Hematopoietic multipotent progenitor cell (in vitro differentiated cells): ENCODE measurements around the gene UNC13D. TPM values are rescaled to one million over a fixed set of nuclear protein-coding genes. Genes with fewer than 3 reads are reported as not detected.

Experiments
- DNase-seq, 3 donors: peaks; one replicate each; pipeline ENCODE4 v3.0.0-alpha.2; 2011 to 2015; ENCODE audit warnings: low read depth in 2 of 3, low spot score in 2 of 3
- total RNA-seq: library from RNA; depleted of rRNA; stranded (reverse); fragments of >200 nt; gene quantifications from one replicate; pipeline ENCODE4 v1.2.3, GENCODE V29; 2012

Gene UNC13D
- total RNA-seq, 1 donor: 245 TPM

DNA sequence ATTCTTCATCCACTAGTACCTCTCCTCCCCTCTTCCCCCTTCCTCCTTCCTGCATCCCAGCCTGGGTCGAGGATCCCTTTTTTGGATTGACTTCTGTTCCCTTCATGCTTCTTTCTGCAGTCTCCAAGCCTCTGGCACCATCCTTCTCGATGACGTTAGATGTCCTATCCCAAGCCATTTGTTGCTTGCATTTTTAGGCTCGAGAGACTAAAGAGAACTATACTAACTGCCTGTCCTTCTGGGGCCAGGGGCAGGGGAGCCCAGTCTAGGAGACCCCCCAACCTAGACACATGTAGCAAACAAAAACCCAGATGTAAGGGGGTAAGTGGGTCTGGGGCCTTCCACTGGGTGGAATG is 35.7 kb downstream of the UNC13D start:
- no peak for DNase-seq

DNA sequence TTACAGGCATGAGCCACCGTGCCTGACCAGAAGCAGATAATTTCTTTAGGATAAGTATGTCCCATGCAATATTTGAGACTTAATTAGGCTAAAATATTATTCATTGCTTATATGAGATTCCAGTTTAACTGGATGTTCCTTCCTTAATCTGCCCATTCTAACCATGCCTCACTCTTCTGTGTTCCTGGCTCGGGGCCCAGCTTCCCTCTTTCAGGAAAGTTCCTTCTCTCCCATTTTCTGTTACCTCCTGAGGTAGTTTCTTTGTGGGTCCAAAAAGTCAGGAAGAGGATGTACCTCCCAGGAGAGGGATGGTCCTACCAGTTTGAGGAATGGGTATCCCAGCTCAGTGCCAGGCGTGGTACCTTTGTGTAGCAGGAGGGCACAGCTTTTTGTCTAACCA is 36.3 kb downstream of the UNC13D start:
- DNase-seq: no peak

DNA sequence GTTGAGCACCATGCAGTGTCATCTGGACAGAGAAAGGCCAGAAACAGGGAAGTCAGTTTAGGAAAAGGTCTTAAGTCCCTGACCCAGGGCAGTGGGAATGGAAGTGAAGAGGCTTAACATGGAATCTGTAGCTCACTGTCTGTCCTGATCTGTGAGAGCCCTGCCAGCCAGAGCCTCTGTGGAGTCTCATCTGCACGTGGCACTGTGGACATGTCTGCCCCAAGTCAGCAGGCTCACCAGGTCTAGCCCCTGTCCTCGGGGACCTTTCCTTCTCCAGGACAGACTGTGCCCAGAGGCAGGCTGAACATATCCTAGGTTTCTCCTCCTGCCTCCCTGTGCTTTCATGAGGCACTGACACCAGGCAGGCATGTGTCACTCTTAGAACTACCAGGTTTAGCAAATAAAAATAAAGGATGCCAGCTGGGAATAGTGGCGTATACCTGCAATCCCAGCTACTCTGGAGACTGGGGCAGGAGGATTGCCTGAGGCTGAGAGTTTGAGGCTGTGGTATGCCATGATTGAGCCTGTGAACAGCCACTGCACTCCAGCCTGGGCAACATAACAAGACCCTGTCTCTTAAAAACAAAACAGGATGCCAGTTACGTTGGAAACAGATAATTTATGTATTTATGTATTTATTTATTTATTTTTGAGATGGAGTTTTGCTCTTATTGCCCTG is 37.2 kb downstream of the UNC13D start:
- DNase-seq: no peak

DNA sequence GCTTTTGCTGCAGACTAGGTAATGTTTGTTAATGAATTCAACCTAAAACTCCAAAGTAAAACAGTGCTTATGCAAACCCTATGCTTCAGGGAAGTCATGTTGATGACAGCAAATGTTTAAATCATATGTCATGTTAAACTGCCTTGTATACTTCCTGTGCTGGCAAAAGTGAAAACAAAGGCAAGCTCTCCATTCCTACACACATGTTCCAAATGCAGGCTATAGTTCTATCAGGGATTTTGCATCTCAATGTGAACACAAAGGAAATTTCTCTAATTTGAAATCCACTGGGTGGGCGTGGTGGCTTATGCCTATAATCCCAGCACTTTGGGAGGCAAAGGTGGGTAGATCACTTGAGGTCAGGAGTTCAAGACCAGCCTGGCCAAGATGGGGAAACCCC is 40.3 kb downstream of the UNC13D start:
- DNase-seq: no peak

DNA sequence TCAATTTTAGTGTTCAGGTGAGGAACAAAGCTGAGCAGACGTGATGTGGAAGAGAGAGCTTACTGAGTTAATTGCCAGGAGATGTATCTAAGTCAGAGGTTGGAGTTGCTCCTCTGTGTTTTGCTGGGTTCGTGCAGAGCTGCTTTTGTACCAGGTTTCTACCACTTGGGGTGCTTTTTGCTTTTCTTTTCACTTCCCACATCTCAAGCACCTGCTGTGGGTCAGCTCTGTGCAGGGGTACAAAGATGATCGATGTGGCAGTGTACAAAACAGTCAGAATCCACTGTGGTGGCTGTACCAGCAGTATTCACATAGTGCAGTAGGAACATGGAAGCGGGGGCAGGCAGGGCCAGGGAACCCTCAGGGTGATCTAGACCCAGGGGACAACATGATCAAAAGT is 44.8 kb downstream of the UNC13D start:
- no peak for DNase-seq

DNA sequence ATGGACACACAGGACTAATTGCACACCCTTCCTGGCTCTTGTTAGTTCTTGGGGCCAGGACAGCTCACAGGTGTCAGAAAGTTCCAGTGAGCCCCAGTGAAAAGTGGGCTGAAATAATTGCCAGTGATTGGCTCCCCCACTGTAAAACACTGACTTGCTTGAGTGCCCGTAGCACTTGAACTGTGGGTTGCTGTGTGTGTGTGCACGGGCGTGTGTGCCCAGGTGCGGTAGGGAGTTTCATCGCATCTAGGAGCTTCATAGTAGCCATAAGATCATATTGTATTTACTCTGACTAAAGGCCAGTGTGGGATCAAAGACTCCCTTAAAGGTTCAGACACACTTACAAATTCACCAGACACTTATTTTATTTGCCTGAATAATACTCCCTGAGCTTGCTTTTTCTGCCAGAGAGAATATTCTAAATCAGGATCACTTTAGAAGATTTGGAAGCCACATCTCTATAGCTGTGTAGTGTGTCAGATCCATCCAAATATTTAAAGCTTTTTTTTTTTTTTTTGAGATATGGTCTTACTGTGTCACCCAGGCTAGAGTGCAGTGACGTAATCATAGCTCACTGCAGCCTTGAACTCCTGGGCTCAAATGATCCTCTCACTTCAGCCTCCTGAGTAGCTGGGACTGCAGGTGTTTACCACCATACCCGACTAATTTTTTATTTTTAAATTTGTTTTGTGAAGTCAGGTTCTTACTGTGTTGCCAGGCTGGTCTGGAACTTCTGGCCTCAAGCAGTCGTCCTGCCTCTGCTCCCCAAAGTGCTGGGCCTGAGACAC is 48.2 kb downstream of the UNC13D start:
- no peak for DNase-seq

- DNase-seq: no peak
Observed at GRCh38 chr17:75793460-75793859, 50.7 kb downstream of the UNC13D start.

DNA sequence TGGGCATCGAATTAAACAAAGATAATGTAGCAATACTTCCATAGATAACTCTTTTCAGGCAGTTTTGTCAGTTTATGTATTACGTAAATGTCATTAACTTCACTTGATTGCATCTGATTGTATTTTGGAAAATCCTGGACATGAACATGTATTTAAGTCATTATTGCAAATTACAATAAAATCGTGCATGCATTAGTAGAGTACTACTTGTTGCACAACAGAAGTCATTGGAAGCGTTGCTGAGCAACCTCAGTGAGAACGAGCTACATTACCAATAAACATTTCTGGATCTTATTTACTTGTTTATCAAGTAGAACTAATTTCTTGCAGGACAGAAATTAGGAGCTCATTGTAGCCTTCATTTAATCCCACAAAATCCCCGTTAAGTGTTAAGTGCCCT is 53.0 kb downstream of the UNC13D start:
- DNase-seq: no peak

- DNase-seq: no peak
Observed at GRCh38 chr17:75785016-75785890, 59.0 kb downstream of the UNC13D start.

- peak; percentile 95 to 99 (median 98) for DNase-seq
Observed at GRCh38 chr17:75784473-75785015, 59.7 kb downstream of the UNC13D start, which contains the start of gene UNK. Gene UNK, plus strand, starts transcription at chr17:75784806. Its CDS starts 75 bp downstream, at chr17:75784881.

GRCh38 chr17:75783803-75784472 is 60.3 kb downstream of the UNC13D start:
- no peak for DNase-seq

DNA sequence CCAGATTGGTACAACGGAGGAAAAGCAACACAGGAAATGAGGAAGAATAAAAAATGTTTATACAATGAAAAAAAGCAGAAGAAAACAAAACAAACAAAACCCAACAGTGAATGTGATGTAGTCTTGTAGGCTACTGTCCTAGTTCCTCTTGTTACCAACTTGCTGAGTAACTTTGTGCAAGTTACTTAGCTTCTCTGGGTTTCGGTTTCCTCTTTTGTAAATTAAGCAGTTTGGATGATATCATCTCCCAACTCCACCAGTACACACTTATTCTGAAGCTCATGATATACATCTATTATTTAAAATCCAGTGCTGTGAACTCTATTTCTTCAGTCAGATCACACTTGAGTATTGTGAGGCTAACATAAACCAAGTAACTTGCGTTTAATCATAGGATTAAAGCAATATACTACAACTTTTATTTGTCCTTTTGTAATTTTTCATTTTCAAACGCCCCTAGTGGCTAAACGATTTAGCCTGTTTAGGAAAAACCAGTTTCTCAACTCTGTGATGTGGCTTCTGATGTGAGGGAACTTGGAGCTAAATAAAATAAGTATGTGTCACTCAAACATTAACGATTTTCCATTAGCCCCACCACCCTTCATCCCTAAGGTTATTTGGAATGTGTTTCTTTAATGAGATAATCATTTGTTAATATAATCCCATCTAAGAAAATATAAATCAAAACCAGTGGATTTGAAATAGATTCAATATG is 61.0 kb downstream of the UNC13D start:
- peak in 2 of 3 donors; percentile 62 to 82 for DNase-seq

- no peak for DNase-seq
Observed at GRCh38 chr17:75779987-75780889, 64.0 kb downstream of the UNC13D start.

- DNase-seq: peak; percentile 97 to 100 (median 99)
Observed at GRCh38 chr17:75779250-75779986, 64.8 kb downstream of the UNC13D start.

DNA sequence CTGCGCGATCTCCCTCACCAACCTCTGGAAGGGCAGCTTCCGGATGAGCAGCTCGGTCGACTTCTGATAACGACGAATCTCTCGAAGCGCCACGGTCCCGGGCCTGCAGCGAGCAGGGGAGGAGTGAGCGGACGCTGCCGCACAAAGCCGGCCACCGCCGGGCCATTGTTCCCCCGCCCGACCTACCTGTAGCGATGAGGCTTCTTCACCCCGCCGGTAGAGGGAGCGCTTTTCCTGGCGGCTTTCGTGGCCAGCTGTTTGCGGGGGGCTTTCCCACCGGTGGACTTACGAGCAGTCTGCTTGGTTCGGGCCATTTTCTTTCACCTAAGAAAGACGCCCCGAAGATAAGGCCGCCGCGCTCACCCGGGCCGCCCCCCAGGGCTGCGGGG is 65.3 kb downstream of the UNC13D start:
- DNase-seq: no peak

DNA sequence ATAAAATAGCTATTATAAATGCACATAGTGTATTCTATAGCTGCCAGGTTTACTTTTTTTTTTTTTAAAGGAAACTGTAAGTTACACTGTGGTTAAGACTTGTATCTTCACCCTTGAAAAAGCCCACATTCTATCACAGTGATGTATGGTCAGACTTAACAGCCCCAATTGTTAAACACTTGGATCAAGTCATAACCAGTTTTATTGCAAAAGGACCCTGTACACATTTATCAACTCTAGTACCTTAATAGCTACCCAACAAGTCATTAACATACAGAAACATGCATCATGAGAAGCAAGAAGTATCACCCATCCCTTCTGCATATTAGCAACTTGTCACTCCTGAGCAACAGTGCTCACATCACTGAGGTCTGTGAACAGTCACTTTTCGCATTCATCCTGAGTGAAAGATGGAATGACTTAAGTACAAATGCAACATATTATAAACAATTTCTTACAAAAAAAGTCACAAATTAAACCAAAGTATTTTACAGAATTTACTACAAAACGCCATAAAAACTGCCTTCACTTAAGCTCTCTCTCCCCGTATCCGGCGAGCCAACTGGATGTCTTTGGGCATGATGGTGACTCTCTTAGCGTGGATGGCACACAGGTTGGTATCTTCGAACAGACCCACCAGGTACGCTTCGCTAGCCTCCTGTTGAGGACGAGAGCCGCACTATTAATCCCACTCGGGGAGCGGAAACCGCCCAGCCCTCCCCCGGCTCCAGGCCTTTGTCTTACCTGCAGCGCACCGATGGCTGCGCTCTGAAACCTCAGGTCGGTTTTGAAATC is 65.9 kb downstream of the UNC13D start:
- peak in 1 of 3 donors; percentile 21 for DNase-seq

- peak in 1 of 3 donors; percentile 58 for DNase-seq
Observed at GRCh38 chr17:75777296-75777922, 66.8 kb downstream of the UNC13D start.
